HG02678 (cell line): ENCODE results near the gene ITPRIP.
A peak's percentile ranks its signal among the peaks of the same experiment; 100 is the strongest.

Experiments
- ATAC-seq: cut with Tn5 transposase; IDR thresholded peaks from one replicate; pipeline ENCODE4 v1.9.1; 2021; ENCODE audit warnings: mild to moderate bottlenecking, moderate library complexity; ENCODE audit not compliant: unreplicated experiment

The ITPRIP gene

GRCh38 chr10:104288355-104288754 is 49.9 kb downstream of the ITPRIP start:
- no peak for ATAC-seq

- no peak for ATAC-seq
These were observed 51.3 kb downstream of the ITPRIP start for GRCh38 chr10:104286939-104287338.

GRCh38 chr10:104284846-104285245 is 53.4 kb downstream of the ITPRIP start:
- ATAC-seq = no peak

GRCh38 chr10:104281694-104282093 is 56.6 kb downstream of the ITPRIP start:
- ATAC-seq = no peak

- no peak for ATAC-seq
These were observed 58.6 kb downstream of the ITPRIP start for GRCh38 chr10:104279550-104280259.

- ATAC-seq = no peak
These were observed 60.5 kb downstream of the ITPRIP start for GRCh38 chr10:104277785-104278184.

GRCh38 chr10:104276192-104276591 is 62.1 kb downstream of the ITPRIP start:
- ATAC-seq = no peak

- peak; percentile 77 for ATAC-seq
These were observed 63.2 kb downstream of the ITPRIP start for GRCh38 chr10:104274762-104275721.

- ATAC-seq = no peak
These were observed 64.2 kb downstream of the ITPRIP start for GRCh38 chr10:104273899-104274575.

GRCh38 chr10:104273286-104273685 is 65.0 kb downstream of the ITPRIP start:
- ATAC-seq = no peak

GRCh38 chr10:104268713-104269645 is 69.3 kb downstream of the ITPRIP start, which contains the start of gene GSTO2:
Gene GSTO2 (plus strand): TSS chr10:104269184. CDS start chr10:104274916, 5,732 bp downstream.
- peak; percentile 99 for ATAC-seq

GRCh38 chr10:104268405-104268712 is 69.9 kb downstream of the ITPRIP start:
- no peak for ATAC-seq

- ATAC-seq = no peak
These were observed 70.4 kb downstream of the ITPRIP start for GRCh38 chr10:104267721-104268404.

GRCh38 chr10:104264783-104265182 is 73.5 kb downstream of the ITPRIP start:
- ATAC-seq = no peak

GRCh38 chr10:104262055-104262454 is 76.2 kb downstream of the ITPRIP start:
- no peak for ATAC-seq

GRCh38 chr10:104260775-104261115 is 77.5 kb downstream of the ITPRIP start:
- no peak for ATAC-seq

- ATAC-seq = no peak
These were observed 78.1 kb downstream of the ITPRIP start for GRCh38 chr10:104259999-104260774.
